GM21737 (cell line): ENCODE results near the gene ARFGAP3.
"Not testable (repeated sequence)": the region's sequence is repeated elsewhere in the genome, so short reads cannot be mapped to it uniquely, and the experiment has no call there.

ENCODE experiments used
- ATAC-seq: cut with Tn5 transposase; IDR thresholded peaks from one replicate; pipeline ENCODE4 v1.9.1; 2021; ENCODE audit warnings: mild to moderate bottlenecking, moderate library complexity; ENCODE audit not compliant: unreplicated experiment

The ARFGAP3 gene

GRCh38 chr22:42799061-42799460 is 58.0 kb downstream of the ARFGAP3 start:
- no peak for ATAC-seq

GRCh38 chr22:42797011-42797410 is 60.1 kb downstream of the ARFGAP3 start:
- no peak for ATAC-seq

- no peak for ATAC-seq
Observed at GRCh38 chr22:42796081-42796480, 61.0 kb downstream of the ARFGAP3 start.

- no peak for ATAC-seq
Observed at GRCh38 chr22:42794551-42795510, 62.2 kb downstream of the ARFGAP3 start.

- no peak for ATAC-seq
Observed at GRCh38 chr22:42793848-42794405, 63.1 kb downstream of the ARFGAP3 start.

- no peak for ATAC-seq
Observed at GRCh38 chr22:42792909-42793847, 63.9 kb downstream of the ARFGAP3 start.

GRCh38 chr22:42792453-42792908 is 64.6 kb downstream of the ARFGAP3 start:
- no peak for ATAC-seq

- ATAC-seq: no peak
Observed at GRCh38 chr22:42791721-42792452, 65.2 kb downstream of the ARFGAP3 start.

- ATAC-seq: no peak
Observed at GRCh38 chr22:42788466-42788865, 68.6 kb downstream of the ARFGAP3 start.

- ATAC-seq: no peak
Observed at GRCh38 chr22:42788021-42788420, 69.1 kb downstream of the ARFGAP3 start.

- no peak for ATAC-seq
Observed at GRCh38 chr22:42787357-42787736, 69.7 kb downstream of the ARFGAP3 start.

GRCh38 chr22:42786606-42787356 is 70.3 kb downstream of the ARFGAP3 start:
- ATAC-seq: no peak

- ATAC-seq: no peak
Observed at GRCh38 chr22:42785706-42786499, 71.2 kb downstream of the ARFGAP3 start.

- ATAC-seq: not testable (repeated sequence)
Observed at GRCh38 chr22:42782306-42782705, 74.8 kb downstream of the ARFGAP3 start.

- ATAC-seq: no peak
Observed at GRCh38 chr22:42780070-42780540, 77.0 kb downstream of the ARFGAP3 start.

GRCh38 chr22:42777126-42777525 is 79.9 kb downstream of the ARFGAP3 start:
- no peak for ATAC-seq

- no peak for ATAC-seq
Observed at GRCh38 chr22:42773167-42773566, 83.9 kb downstream of the ARFGAP3 start.

GRCh38 chr22:42772647-42773046 is 84.4 kb downstream of the ARFGAP3 start:
- no peak for ATAC-seq
